Endothelial cell of umbilical vein (primary cell): ENCODE results near the gene IQSEC3. TPM values are rescaled to one million over a fixed set of nuclear protein-coding genes. Genes with fewer than 3 reads are reported as not detected.

Experiments used
- BruUV-seq: library from RNA; stranded (reverse); fragments of 400-500 nt; replicated peaks from 2 replicates; lab custom pipeline; 2021; lab: Mats Ljungman, UMichigan
- CTCF ChIA-PET: fragments of 300-600, 350-600 bp; sonication (Branson Sonifier 250); formaldehyde crosslinking; loops from one replicate; lab custom pipeline; 2021; ENCODE audit warnings: antibody characterized with exemption, inconsistent platforms; lab: Charles Lee
- POLR2A ChIA-PET: fragments of 300-600, 350-600 bp; sonication (Branson Sonifier 250); formaldehyde crosslinking; loops from one replicate; lab custom pipeline; 2021; ENCODE audit warnings: antibody characterized with exemption, inconsistent platforms; lab: Charles Lee
- DNase-seq: peaks from one replicate; pipeline ENCODE4 v3.0.0-alpha.2; 2011; ENCODE audit warnings: low read depth, low spot score
- FAIRE-seq: peaks from 2 replicates; lab custom pipeline; 2011; peaks lifted over from hg19 to GRCh38; lab: Jason Lieb, UNC
- H2AFZ ChIP-seq: 2 replicates; pipeline ENCODE4 v1.6.0; 2012; ENCODE audit warnings: low read depth, low read length, control low read depth, inconsistent platforms
- H3K27ac ChIP-seq: 2 replicates; pipeline ENCODE4 v1.5.1; 2011; ENCODE audit warnings: low read depth, mild to moderate bottlenecking, control low read depth, low read length, moderate library complexity; ENCODE audit not compliant: insufficient read depth
- H3K27me3 ChIP-seq, 2 experiments: 2 replicates each; pipeline versions ENCODE4 v1.6.0 to v1.6.1; 2011; ENCODE audit warnings: low read length in 2 of 2, mixed read lengths in 1 of 2; ENCODE audit not compliant: control insufficient read depth in 2 of 2, insufficient read depth in 2 of 2
- H3K36me3 ChIP-seq, 2 experiments: 2 replicates in 1 of 2; 3 replicates in 1 of 2; pipeline ENCODE4 v1.5.1; 2011; ENCODE audit warnings: low read length in 2 of 2, mild to moderate bottlenecking in 1 of 2, moderate library complexity in 1 of 2; ENCODE audit not compliant: control insufficient read depth in 2 of 2, insufficient read depth in 2 of 2; ENCODE audit errors: extremely low read depth in 1 of 2
- H3K4me1 ChIP-seq: 3 replicates; pipeline ENCODE4 v1.5.1; 2011; ENCODE audit warnings: mild to moderate bottlenecking, low read length; ENCODE audit not compliant: control insufficient read depth, insufficient read depth; ENCODE audit errors: extremely low read depth
- H3K4me2 ChIP-seq: 2 replicates; pipeline ENCODE4 v1.6.1; 2011; ENCODE audit warnings: low read length, control low read depth, mixed read lengths; ENCODE audit not compliant: insufficient read depth
- H3K4me3 ChIP-seq, 3 experiments: fragments of 200-600 bp in 1 of 3; sonication (generic), shearing (Covaris generic) in 1 of 3; replicated peaks in 1 of 3; 2 replicates each; pipeline ENCODE4 v1.5.1; 2011 to 2016; ENCODE audit warnings: control low read depth in 3 of 3, low read length in 3 of 3, mild to moderate bottlenecking in 2 of 3, inconsistent platforms in 1 of 3, low read depth in 1 of 3, moderate library complexity in 1 of 3; ENCODE audit not compliant: insufficient read depth in 1 of 3
- H3K79me2 ChIP-seq: 2 replicates; pipeline ENCODE4 v1.6.0; 2012; ENCODE audit warnings: low read length, inconsistent platforms; ENCODE audit not compliant: control insufficient read depth, insufficient read depth
- H3K9ac ChIP-seq: replicated peaks from 2 replicates; pipeline ENCODE3; 2011; ENCODE audit warnings: low read length, control low read depth; ENCODE audit not compliant: insufficient read depth; ENCODE audit errors: extremely low read depth
- H3K9me1 ChIP-seq: replicated peaks from 3 replicates; pipeline ENCODE4 v1.6.0; 2011; ENCODE audit warnings: mild to moderate bottlenecking, low read length; ENCODE audit not compliant: control insufficient read depth, insufficient read depth; ENCODE audit errors: extremely low read depth
- H3K9me3 ChIP-seq: replicated peaks from 2 replicates; pipeline ENCODE4 v1.5.1; 2012; ENCODE audit warnings: low read length, inconsistent platforms; ENCODE audit not compliant: control insufficient read depth, insufficient read depth
- H4K20me1 ChIP-seq: replicated peaks from 2 replicates; pipeline ENCODE3; 2011; ENCODE audit warnings: mild to moderate bottlenecking, low read length; ENCODE audit not compliant: control insufficient read depth, insufficient read depth; ENCODE audit errors: extremely low read depth
- EZH2 ChIP-seq: IDR thresholded peaks from 2 replicates; pipeline ENCODE4 v1.6.1; 2012; ENCODE audit warnings: borderline replicate concordance, low read depth, mild to moderate bottlenecking, moderate library complexity, low read length, inconsistent platforms; ENCODE audit not compliant: severe bottlenecking
- FOS ChIP-seq: IDR thresholded peaks from 2 replicates; pipeline ENCODE4 v1.6.1; 2011; ENCODE audit warnings: mild to moderate bottlenecking, low read length, moderate library complexity, borderline replicate concordance; ENCODE audit not compliant: insufficient read depth
- GATA2 ChIP-seq: IDR thresholded peaks from 2 replicates; pipeline ENCODE4 v1.7.0; 2011; ENCODE audit warnings: low read depth, mild to moderate bottlenecking, moderate library complexity, mixed read lengths, low read length; ENCODE audit not compliant: insufficient read length, insufficient read depth
- JUN ChIP-seq: IDR thresholded peaks from 2 replicates; pipeline ENCODE4 v1.6.1; 2011; ENCODE audit warnings: borderline replicate concordance, low read depth; ENCODE audit not compliant: insufficient read length, insufficient read depth
- MYC ChIP-seq: IDR thresholded peaks from one replicate; pipeline ENCODE4 v1.6.1; 2011; ENCODE audit warnings: mild to moderate bottlenecking, low read depth, low read length
- POLR2A ChIP-seq: IDR thresholded peaks from 2 replicates; pipeline ENCODE4 v1.6.1; 2012; ENCODE audit warnings: low read depth, mild to moderate bottlenecking, control low read depth, low read length
- POLR2AphosphoS5 ChIP-seq: IDR thresholded peaks from 2 replicates; pipeline ENCODE4 v1.6.1; 2012; ENCODE audit warnings: low read depth, mild to moderate bottlenecking, control low read depth, low read length, moderate library complexity; ENCODE audit not compliant: insufficient read depth
- dilution Hi-C: fragments of 300-500 bp; cut with MboI; formaldehyde crosslinking; loops from one replicate; pipeline ENCODE4 v1.15.0; 2019; ENCODE audit warnings: low sequenced_read_pairs; ENCODE audit not compliant: extremely low pct_ligation_motif_present
- intact Hi-C: fragments of 100-400 bp; cut with micrococcal nuclease; formaldehyde crosslinking; loops from one replicate; pipeline ENCODE4 v1.10.0; 2022
- polyA plus RNA-seq, 4 experiments: library from polyadenylated mRNA; depleted of rRNA in 3 of 4; stranded (reverse) in 3 of 4; unstranded in 1 of 4; fragments of >200 nt; gene quantifications; 2 replicates each; pipeline versions ENCODE4 v1.2.1 to v1.2.3, GENCODE V29; 2011 to 2012; ENCODE audit warnings: missing spikeins in 1 of 4
- total RNA-seq: library from RNA; stranded (reverse); gene quantifications from 2 replicates; pipeline ENCODE4 v1.2.3, GENCODE V29; 2021
- TF ChIP-seq, protein P1 (sequence below), 2 donors: IDR thresholded peaks; 1 replicate in 1 of 2; 2 replicates in 1 of 2; pipeline ENCODE4 v1.5.1; 2011; ENCODE audit warnings: low read length in 2 of 2, mild to moderate bottlenecking in 2 of 2, moderate library complexity in 2 of 2, control low read depth in 1 of 2, inconsistent platforms in 1 of 2, low read depth in 1 of 2; ENCODE audit not compliant: insufficient read depth in 1 of 2; ENCODE audit errors: extremely low read depth in 1 of 2
- TF ChIP-seq, protein P2 (sequence below): IDR thresholded peaks from 2 replicates; pipeline ENCODE4 v1.6.1; 2011; ENCODE audit not compliant: insufficient read depth, insufficient read length

The IQSEC3 gene
- total and polyA plus RNA-seq, 2 donors (not counting 3 experiments of a cell fraction or from before 2014, with no cell fraction given) = not detected

GRCh38 chr12:108594-108993 is 42.0 kb downstream of the IQSEC3 start:
- dilution Hi-C loops = no loop called here
- peaks cover 6 to 7% of the 10 kb centered on the region in 2 experiments for H3K27me3 ChIP-seq
- intact Hi-C loops = no loop called here

DNA sequence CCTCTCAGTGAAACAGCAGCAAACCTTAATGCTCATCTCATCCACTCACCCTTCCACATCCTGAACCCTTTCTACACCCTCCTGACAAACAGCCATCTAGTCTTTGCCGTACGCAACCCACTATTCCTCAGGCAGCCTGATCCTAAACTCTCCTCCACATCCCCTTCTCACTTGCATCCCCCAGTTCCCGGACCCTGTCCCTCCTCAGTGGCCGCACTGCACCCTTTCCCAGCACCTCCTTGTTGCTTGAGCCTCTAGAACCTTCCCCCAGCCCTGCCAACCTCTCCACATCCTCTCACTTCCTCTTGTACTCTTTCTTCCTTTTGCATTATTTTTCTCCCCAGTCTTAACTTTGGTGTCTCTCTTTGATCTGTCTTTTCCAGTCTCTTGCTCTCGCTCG is 42.9 kb downstream of the IQSEC3 start:
- H3K36me3 ChIP-seq = no peaks in the 10 kb centered on the region
- ChIA-PET POLR2A (no interaction called here), CTCF (no interaction called here)
- no peak overlapping the region for H3K9ac ChIP-seq
- dilution Hi-C loops = no loop called here
- intact Hi-C loops = no loop called here
- H3K27me3 ChIP-seq = peaks cover 6 to 10% of the 10 kb centered on the region in 2 experiments
- H3K79me2 ChIP-seq = no peaks in the 10 kb centered on the region
- no peaks in the 10 kb centered on the region for H4K20me1 ChIP-seq
- no peaks in the 10 kb centered on the region for H3K4me1 ChIP-seq
- H2AFZ ChIP-seq = no peak overlapping the region
- no TSS peak for BruUV-seq
- TF ChIP-seq EZH2 (no peak), POLR2AphosphoS5 (no peak), MYC (no peak), FOS (no peak), POLR2A (no peak), JUN (no peak), GATA2 (no peak)
- TF ChIP-seq, protein P1, sequence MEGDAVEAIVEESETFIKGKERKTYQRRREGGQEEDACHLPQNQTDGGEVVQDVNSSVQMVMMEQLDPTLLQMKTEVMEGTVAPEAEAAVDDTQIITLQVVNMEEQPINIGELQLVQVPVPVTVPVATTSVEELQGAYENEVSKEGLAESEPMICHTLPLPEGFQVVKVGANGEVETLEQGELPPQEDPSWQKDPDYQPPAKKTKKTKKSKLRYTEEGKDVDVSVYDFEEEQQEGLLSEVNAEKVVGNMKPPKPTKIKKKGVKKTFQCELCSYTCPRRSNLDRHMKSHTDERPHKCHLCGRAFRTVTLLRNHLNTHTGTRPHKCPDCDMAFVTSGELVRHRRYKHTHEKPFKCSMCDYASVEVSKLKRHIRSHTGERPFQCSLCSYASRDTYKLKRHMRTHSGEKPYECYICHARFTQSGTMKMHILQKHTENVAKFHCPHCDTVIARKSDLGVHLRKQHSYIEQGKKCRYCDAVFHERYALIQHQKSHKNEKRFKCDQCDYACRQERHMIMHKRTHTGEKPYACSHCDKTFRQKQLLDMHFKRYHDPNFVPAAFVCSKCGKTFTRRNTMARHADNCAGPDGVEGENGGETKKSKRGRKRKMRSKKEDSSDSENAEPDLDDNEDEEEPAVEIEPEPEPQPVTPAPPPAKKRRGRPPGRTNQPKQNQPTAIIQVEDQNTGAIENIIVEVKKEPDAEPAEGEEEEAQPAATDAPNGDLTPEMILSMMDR (IDR thresholded peaks at IDR 0.05; ENCODE audit: extremely low read depth in 1 of 2, insufficient read depth in 1 of 2, low read depth in 1 of 2, low read length in 2 of 2) = no peak
- TF ChIP-seq, protein P2, sequence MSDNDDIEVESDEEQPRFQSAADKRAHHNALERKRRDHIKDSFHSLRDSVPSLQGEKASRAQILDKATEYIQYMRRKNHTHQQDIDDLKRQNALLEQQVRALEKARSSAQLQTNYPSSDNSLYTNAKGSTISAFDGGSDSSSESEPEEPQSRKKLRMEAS = no peak
- no peak overlapping the region for H3K27ac ChIP-seq
- no peak overlapping the region for H3K4me3 ChIP-seq
- FAIRE-seq = no peak
- H3K9me1 ChIP-seq = no peaks in the 10 kb centered on the region
- H3K4me2 ChIP-seq = no peak overlapping the region
- no peak for DNase-seq
- no peaks in the 10 kb centered on the region for H3K9me3 ChIP-seq

More at GRCh38 chr12:108594-108993, 42.0 kb downstream of the IQSEC3 start:
- H3K27ac ChIP-seq = no peak overlapping the region
- FAIRE-seq = no peak
- no peaks in the 10 kb centered on the region for H4K20me1 ChIP-seq
- no peak overlapping the region for H3K4me2 ChIP-seq
- no peak for DNase-seq
- no peak overlapping the region for H3K9ac ChIP-seq
- H3K9me1 ChIP-seq = no peaks in the 10 kb centered on the region
- TF ChIP-seq EZH2 = no peak
- TF ChIP-seq FOS = no peak
- no peak for TF ChIP-seq POLR2A
- TF ChIP-seq POLR2AphosphoS5 = no peak
- TF ChIP-seq MYC = no peak
- H3K36me3 ChIP-seq = no peaks in the 10 kb centered on the region
- no peak overlapping the region for H3K4me3 ChIP-seq
- no peaks in the 10 kb centered on the region for H3K9me3 ChIP-seq
- no peaks in the 10 kb centered on the region for H3K4me1 ChIP-seq
- BruUV-seq = no TSS peak
- POLR2A ChIA-PET = no interaction called here
- CTCF ChIA-PET = no interaction called here
- H3K79me2 ChIP-seq = no peaks in the 10 kb centered on the region
- no peak overlapping the region for H2AFZ ChIP-seq
